Erythroblast (primary cell): ENCODE results near the gene GDI2.

Source experiments
- GATA1 ChIP-seq: IDR thresholded peaks from 2 replicates; pipeline ENCODE4 v1.6.1; 2011; ENCODE audit warnings: low read depth, mild to moderate bottlenecking, control low read depth, low read length, moderate library complexity
- POLR2A ChIP-seq: IDR thresholded peaks from 2 replicates; pipeline ENCODE4 v1.6.1; 2011; ENCODE audit warnings: mild to moderate bottlenecking, low read length

DNA sequence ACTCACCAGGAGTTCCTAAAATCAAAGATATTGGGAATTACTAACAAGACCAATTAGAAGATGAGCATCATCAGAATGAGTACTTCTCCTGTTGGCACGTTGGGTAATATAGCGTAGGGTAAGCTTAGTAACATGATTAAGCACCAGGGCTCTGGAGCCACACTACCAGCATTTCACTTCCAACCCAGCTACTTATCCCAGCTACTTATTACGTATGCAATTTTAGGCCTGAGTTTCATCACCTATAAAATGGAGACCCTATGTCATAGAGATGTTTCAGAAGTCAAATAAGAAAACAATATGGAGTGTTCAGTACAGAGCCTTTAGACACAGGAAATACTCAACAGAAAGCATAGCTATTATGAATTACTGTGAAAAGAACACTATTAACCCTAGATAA, 19.0 kb downstream of the GDI2 start:
- TF ChIP-seq POLR2A (no peak), GATA1 (no peak)
